Neuronal stem cell (in vitro differentiated cells): ENCODE results near the gene DNM3.

Experiments
- DNase-seq: peaks from one replicate; pipeline ENCODE4 v3.0.0-alpha.2; 2013; ENCODE audit warnings: low spot score
- H2AFZ ChIP-seq: one replicate; pipeline ENCODE4 v1.6.1; 2013; ENCODE audit warnings: mild to moderate bottlenecking, low read length, inconsistent platforms
- H2AK5ac ChIP-seq: 2 replicates; pipeline ENCODE4 v1.6.1; 2013; ENCODE audit warnings: low read depth, mild to moderate bottlenecking, inconsistent platforms, low read length, moderate library complexity, mixed read lengths
- H2BK120ac ChIP-seq: 2 replicates; pipeline ENCODE4 v1.6.1; 2013; ENCODE audit warnings: low read depth, mild to moderate bottlenecking, inconsistent platforms, low read length, moderate library complexity, mixed read lengths
- H2BK12ac ChIP-seq: one replicate; pipeline ENCODE4 v1.6.1; 2013; ENCODE audit warnings: low read length, inconsistent platforms
- H2BK15ac ChIP-seq: 2 replicates; pipeline ENCODE4 v1.6.1; 2013; ENCODE audit warnings: mild to moderate bottlenecking, low read length, inconsistent platforms, mixed read lengths
- H2BK5ac ChIP-seq: one replicate; pipeline ENCODE4 v1.6.1; 2013; ENCODE audit warnings: inconsistent platforms, mild to moderate bottlenecking, low read length, moderate library complexity
- H3K14ac ChIP-seq: one replicate; pipeline ENCODE4 v1.6.1; 2013; ENCODE audit warnings: low read length, inconsistent platforms
- H3K18ac ChIP-seq: 2 replicates; pipeline ENCODE4 v1.6.1; 2013; ENCODE audit warnings: low read length, inconsistent platforms
- H3K23ac ChIP-seq: 2 replicates; pipeline ENCODE4 v1.6.1; 2013; ENCODE audit warnings: low read depth, mild to moderate bottlenecking, mixed read lengths, low read length, inconsistent platforms; ENCODE audit not compliant: poor library complexity
- H3K27ac ChIP-seq: replicated peaks from 3 replicates; pipeline ENCODE4 v1.5.1; 2013; ENCODE audit warnings: low read length, inconsistent platforms
- H3K27me3 ChIP-seq, 3 experiments: 2 replicates each; pipeline ENCODE4 v1.6.1; 2013; ENCODE audit warnings: low read length in 3 of 3, mild to moderate bottlenecking in 2 of 3, inconsistent platforms in 1 of 3, low read depth in 1 of 3, mixed read lengths in 1 of 3, moderate library complexity in 1 of 3; ENCODE audit not compliant: control insufficient read depth in 3 of 3, insufficient read depth in 3 of 3
- H3K36me3 ChIP-seq, 2 donors: replicated peaks in 1 of 2; 2 replicates each; pipeline ENCODE4 v1.6.1; 2013; ENCODE audit warnings: low read length in 2 of 2; ENCODE audit not compliant: control insufficient read depth in 2 of 2, insufficient read depth in 2 of 2
- H3K4ac ChIP-seq: 2 replicates; pipeline ENCODE4 v1.6.1; 2013; ENCODE audit warnings: inconsistent platforms, mild to moderate bottlenecking, low read length, moderate library complexity
- H3K4me1 ChIP-seq, 2 donors: 1 replicate in 1 of 2; 2 replicates in 1 of 2; pipeline ENCODE4 v1.6.1; 2013; ENCODE audit warnings: low read length in 2 of 2, low read depth in 1 of 2; ENCODE audit not compliant: control insufficient read depth in 2 of 2, insufficient read depth in 1 of 2
- H3K4me2 ChIP-seq: one replicate; pipeline ENCODE4 v1.6.1; 2013; ENCODE audit warnings: mild to moderate bottlenecking, low read length, inconsistent platforms; ENCODE audit not compliant: insufficient read depth, poor library complexity, severe bottlenecking
- H3K4me3 ChIP-seq, 2 donors: 2 replicates each; pipeline ENCODE4 v1.5.1; 2013; ENCODE audit warnings: low read length in 2 of 2, mild to moderate bottlenecking in 2 of 2, inconsistent platforms in 1 of 2, moderate library complexity in 1 of 2
- H3K79me1 ChIP-seq: one replicate; pipeline ENCODE4 v1.6.1; 2013; ENCODE audit warnings: low read depth, mild to moderate bottlenecking, inconsistent platforms, low read length, moderate library complexity
- H3K9ac ChIP-seq: one replicate; pipeline ENCODE4 v1.6.1; 2013; ENCODE audit warnings: mild to moderate bottlenecking, low read depth, low read length, inconsistent platforms; ENCODE audit not compliant: poor library complexity
- H3K9me3 ChIP-seq, 2 donors: replicated peaks in 1 of 2; 2 replicates each; pipeline versions ENCODE3 to v1.6.1; 2013; ENCODE audit warnings: low read length in 2 of 2, mild to moderate bottlenecking in 2 of 2, inconsistent platforms in 1 of 2, low read depth in 1 of 2, mixed read lengths in 1 of 2, moderate library complexity in 1 of 2; ENCODE audit not compliant: control insufficient read depth in 2 of 2, insufficient read depth in 1 of 2
- H4K8ac ChIP-seq: one replicate; pipeline ENCODE4 v1.6.1; 2013; ENCODE audit warnings: low read depth, mild to moderate bottlenecking, inconsistent platforms, low read length, moderate library complexity
- H4K91ac ChIP-seq: one replicate; pipeline ENCODE4 v1.6.1; 2013; ENCODE audit warnings: low read length, low read depth, mild to moderate bottlenecking, inconsistent platforms; ENCODE audit not compliant: poor library complexity
- WGBS, 2 donors: extraction: QIAGEN DNeasy Blood & Tissue Kit; methylation state at CpG; one replicate each; pipeline ENCODE4 v1.1.7; 2013; ENCODE audit warnings: missing lambda C conversion rate in 2 of 2, mixed read lengths in 1 of 2; ENCODE audit not compliant: insufficient read length in 2 of 2, insufficient replicate concordance in 1 of 2; ENCODE audit errors: extremely low coverage in 2 of 2; 5-methylcytosine and 5-hydroxymethylcytosine counted together

Gene DNM3

DNA sequence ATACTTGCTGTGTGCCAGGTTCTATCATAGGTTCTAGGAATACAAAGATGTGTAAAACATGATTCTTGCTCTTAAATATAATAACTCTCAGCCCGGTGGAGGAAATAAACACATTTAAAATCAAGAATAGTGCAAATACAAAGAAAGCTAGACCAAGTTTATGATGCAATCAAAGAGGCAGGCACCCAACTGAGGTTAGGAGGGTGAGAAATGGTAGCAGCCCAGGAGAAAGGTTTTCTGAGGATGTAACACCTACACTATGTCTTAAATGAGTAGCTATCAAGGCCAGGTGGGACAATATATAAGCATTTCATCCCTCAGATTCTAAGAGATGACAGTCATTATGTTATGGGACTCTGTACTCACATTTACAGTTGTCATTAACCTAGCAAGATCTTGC, 612.3 kb downstream of the DNM3 start:
- no peak overlapping the region for H3K27ac ChIP-seq
- no peaks in the 10 kb centered on the region for H3K79me1 ChIP-seq
- WGBS, 2 donors: no CpG with 5 or more reads among the region's 1 CpG
- no peak overlapping the region for H3K4me2 ChIP-seq
- no peak for DNase-seq
- H2BK12ac ChIP-seq: no peak overlapping the region
- H4K8ac ChIP-seq: no peak overlapping the region
- H2AFZ ChIP-seq: no peak overlapping the region
- no peaks in the 10 kb centered on the region for H3K27me3 ChIP-seq
- H3K9me3 ChIP-seq: no peaks in the 10 kb centered on the region
- H2BK15ac ChIP-seq: no peak overlapping the region
- H2BK120ac ChIP-seq: no peak overlapping the region
- H3K4ac ChIP-seq: no peak overlapping the region
- no peaks in the 10 kb centered on the region for H3K36me3 ChIP-seq
- no peak overlapping the region for H3K18ac ChIP-seq
- no peak overlapping the region for H2BK5ac ChIP-seq
- no peak overlapping the region for H3K14ac ChIP-seq
- H3K9ac ChIP-seq: no peak overlapping the region
- no peak overlapping the region for H3K4me3 ChIP-seq
- H3K4me1 ChIP-seq: peaks cover 10 to 17% of the 10 kb centered on the region in 2 donors
- H2AK5ac ChIP-seq: no peak overlapping the region
- H3K23ac ChIP-seq: no peak overlapping the region
- H4K91ac ChIP-seq: no peak overlapping the region

DNA sequence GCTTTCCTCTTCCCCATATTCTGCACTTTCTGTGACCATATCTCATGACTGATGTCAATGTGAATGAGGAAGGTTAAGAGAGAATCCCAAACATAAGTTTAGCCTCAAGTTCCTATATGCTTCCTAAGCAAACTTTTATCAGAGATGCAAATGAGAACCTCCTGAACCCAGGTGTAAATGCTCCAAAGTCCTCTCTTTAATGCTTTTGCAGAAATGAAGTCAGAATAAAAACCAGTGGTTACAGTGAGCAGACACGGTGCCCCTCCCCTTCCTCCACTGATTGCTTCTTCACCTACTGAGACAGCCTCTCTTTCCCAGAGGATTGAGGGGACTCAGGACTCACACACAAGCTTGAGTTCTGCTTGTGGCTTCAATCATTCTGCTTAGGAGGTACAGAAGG, 614.2 kb downstream of the DNM3 start:
- H2BK12ac ChIP-seq: no peak overlapping the region
- no peak overlapping the region for H2BK120ac ChIP-seq
- H4K8ac ChIP-seq: no peak overlapping the region
- no peak overlapping the region for H3K4me2 ChIP-seq
- no peak for DNase-seq
- H3K18ac ChIP-seq: peak overlapping the region; percentile 17
- no peaks in the 10 kb centered on the region for H3K79me1 ChIP-seq
- no peak overlapping the region for H4K91ac ChIP-seq
- H3K4me3 ChIP-seq: no peak overlapping the region
- no peak overlapping the region for H2BK15ac ChIP-seq
- no peak overlapping the region for H3K9ac ChIP-seq
- H3K14ac ChIP-seq: no peak overlapping the region
- H3K4ac ChIP-seq: no peak overlapping the region
- no peaks in the 10 kb centered on the region for H3K36me3 ChIP-seq
- H3K23ac ChIP-seq: no peak overlapping the region
- no peak overlapping the region for H2AK5ac ChIP-seq
- peaks cover 13 to 17% of the 10 kb centered on the region in 2 donors for H3K4me1 ChIP-seq
- H3K27ac ChIP-seq: no peak overlapping the region
- WGBS, 2 donors: no CpG with 5 or more reads among the region's 1 CpG
- H3K27me3 ChIP-seq: no peaks in the 10 kb centered on the region
- no peak overlapping the region for H2BK5ac ChIP-seq
- H2AFZ ChIP-seq: no peak overlapping the region
- H3K9me3 ChIP-seq: no peaks in the 10 kb centered on the region

DNA sequence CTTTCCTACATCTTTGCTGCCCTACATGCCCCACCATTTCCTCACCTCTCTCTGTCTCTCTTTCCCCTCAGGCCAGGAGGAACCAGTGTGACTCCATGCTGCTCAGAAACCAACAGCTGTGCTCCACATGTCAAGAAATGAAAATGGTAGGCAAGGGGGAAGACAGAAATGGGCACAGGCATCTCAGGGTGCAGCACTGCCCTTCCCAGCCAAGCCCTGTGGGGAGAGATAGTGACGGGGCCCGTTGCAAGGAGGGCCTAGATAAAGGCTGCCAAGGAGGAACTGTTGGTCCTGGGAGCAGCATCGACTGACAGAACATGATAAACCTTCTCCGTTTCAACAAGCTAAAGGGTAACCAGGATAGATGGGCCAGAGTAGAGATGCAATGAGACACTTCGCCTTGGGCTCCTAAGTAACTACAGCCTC, 615.1 kb downstream of the DNM3 start:
- Histone ChIP-seq H3K9me3 (no peaks in the 10 kb centered on the region), H3K4ac (no peak overlapping the region), H3K4me2 (no peak overlapping the region), H3K4me3 (peak overlapping the region in 1 of 2 donors; percentile 0), H3K9ac (no peak overlapping the region), H3K4me1 (peaks cover 12 to 20% of the 10 kb centered on the region in 2 donors), H3K79me1 (no peaks in the 10 kb centered on the region), H4K8ac (no peak overlapping the region), H2BK5ac (no peak overlapping the region), H4K91ac (no peak overlapping the region), H2BK120ac (no peak overlapping the region), H2AFZ (no peak overlapping the region), H3K36me3 (no peaks in the 10 kb centered on the region), H3K23ac (no peak overlapping the region), H3K27me3 (no peaks in the 10 kb centered on the region), H2AK5ac (peak overlapping the region; percentile 33), H3K14ac (no peak overlapping the region), H2BK15ac (no peak overlapping the region), H2BK12ac (peak overlapping the region; percentile 24), H3K18ac (peak overlapping the region; percentile 67), H3K27ac (no peak overlapping the region)
- WGBS, 2 donors: no CpG with 5 or more reads among the region's 5 CpGs
- DNase-seq: no peak

DNA sequence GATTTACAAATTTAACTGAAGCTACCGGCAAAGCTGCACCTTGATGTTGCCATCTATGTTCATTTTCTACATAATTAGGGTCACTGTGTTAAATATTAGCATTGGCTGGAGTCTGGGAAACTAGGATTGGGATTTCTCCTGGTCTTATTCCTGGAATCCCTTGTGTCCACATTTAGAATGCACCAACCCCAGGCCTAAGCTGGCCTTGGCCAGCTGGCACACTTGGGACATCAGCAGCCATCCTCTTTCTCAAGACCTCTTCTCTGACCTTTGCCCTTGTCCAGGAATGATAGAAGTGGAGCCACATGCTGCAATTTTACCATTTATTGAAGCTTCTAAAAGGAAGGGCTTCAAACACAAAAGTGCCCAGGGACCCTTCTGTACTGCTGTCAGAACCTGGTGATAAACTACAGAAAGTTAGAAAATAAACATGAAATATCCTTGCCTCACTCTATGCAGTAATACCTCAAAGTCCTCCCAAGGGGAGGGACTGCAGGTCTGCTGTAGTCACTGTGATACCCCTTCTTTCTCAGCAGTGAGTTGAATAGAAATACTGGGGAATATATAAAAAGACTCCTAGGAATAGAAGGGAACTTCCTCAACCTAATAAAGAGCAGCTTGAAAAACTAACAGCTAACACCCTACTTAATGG, 616.3 kb downstream of the DNM3 start:
- no peak overlapping the region for H3K18ac ChIP-seq
- no peak overlapping the region for H3K14ac ChIP-seq
- no peak overlapping the region for H3K27ac ChIP-seq
- no peak overlapping the region for H2AFZ ChIP-seq
- no peaks in the 10 kb centered on the region for H3K79me1 ChIP-seq
- no peak overlapping the region for H4K91ac ChIP-seq
- H3K9ac ChIP-seq: no peak overlapping the region
- no peak overlapping the region for H4K8ac ChIP-seq
- no peak overlapping the region for H2BK5ac ChIP-seq
- no peak overlapping the region for H3K23ac ChIP-seq
- no peak overlapping the region for H2BK15ac ChIP-seq
- no CpG with 5 or more reads among the region's 1 CpG for WGBS, 2 donors
- no peaks in the 10 kb centered on the region for H3K36me3 ChIP-seq
- H2AK5ac ChIP-seq: no peak overlapping the region
- H2BK12ac ChIP-seq: no peak overlapping the region
- H2BK120ac ChIP-seq: no peak overlapping the region
- H3K9me3 ChIP-seq: no peaks in the 10 kb centered on the region
- H3K4me1 ChIP-seq: peaks cover 11 to 15% of the 10 kb centered on the region in 2 donors
- no peaks in the 10 kb centered on the region for H3K27me3 ChIP-seq
- H3K4me3 ChIP-seq: no peak overlapping the region
- no peak overlapping the region for H3K4ac ChIP-seq
- DNase-seq: no peak
- H3K4me2 ChIP-seq: no peak overlapping the region
